Aorta (tissue), 5 donors: ENCODE data around the gene EML1. TPM values are rescaled to one million over a fixed set of nuclear protein-coding genes. Genes with fewer than 3 reads are reported as not detected.

Source experiments
- ATAC-seq: fragments of 200-7000 bp; cut with Tn5 transposase; one replicate; pipeline ENCODE4 v1.9.1; 2022; ENCODE audit warnings: moderate library complexity; ENCODE audit not compliant: low FRiP score
- DNase-seq, 2 donors: peaks; one replicate each; pipeline ENCODE4 v3.0.0-alpha.2; 2020
- H3K27ac ChIP-seq, 2 donors: one replicate each; pipeline ENCODE4 v1.5.1; 2013; ENCODE audit warnings: low read length in 2 of 2, mild to moderate bottlenecking in 2 of 2, moderate library complexity in 2 of 2, control low read depth in 1 of 2, inconsistent platforms in 1 of 2, low read depth in 1 of 2
- H3K27me3 ChIP-seq, 2 donors: one replicate each; pipeline ENCODE4 v1.6.1; 2013; ENCODE audit warnings: control low read depth in 1 of 2, low read length in 1 of 2, mild to moderate bottlenecking in 1 of 2, moderate library complexity in 1 of 2; ENCODE audit not compliant: insufficient read depth in 2 of 2, control insufficient read depth in 1 of 2
- H3K36me3 ChIP-seq, 2 donors: one replicate each; pipeline ENCODE4 v1.6.1; 2013; ENCODE audit warnings: control low read depth in 1 of 2, low read length in 1 of 2, mild to moderate bottlenecking in 1 of 2; ENCODE audit not compliant: insufficient read depth in 2 of 2, control insufficient read depth in 1 of 2
- H3K4me1 ChIP-seq, 2 donors: one replicate each; pipeline ENCODE4 v1.6.1; 2013; ENCODE audit warnings: low read length in 2 of 2, control low read depth in 1 of 2, mild to moderate bottlenecking in 1 of 2, moderate library complexity in 1 of 2; ENCODE audit not compliant: insufficient read depth in 2 of 2, control insufficient read depth in 1 of 2
- H3K4me3 ChIP-seq, 2 donors: one replicate each; pipeline ENCODE4 v1.5.1; 2013; ENCODE audit warnings: low read length in 2 of 2, control low read depth in 1 of 2, mild to moderate bottlenecking in 1 of 2
- H3K9me3 ChIP-seq: one replicate; pipeline ENCODE4 v1.6.1; 2013; ENCODE audit warnings: mild to moderate bottlenecking, low read length; ENCODE audit not compliant: control insufficient read depth
- WGBS, 2 donors: extraction: QIAGEN DNeasy Blood & Tissue Kit; methylation state at CpG; one replicate each; pipeline ENCODE4 v1.1.7; 2013; 5-methylcytosine and 5-hydroxymethylcytosine counted together
- intact Hi-C, 2 donors: fragments of 100-400 bp; cut with DNase I; formaldehyde crosslinking; loops; one replicate each; pipeline versions ENCODE4 v1.14.2 to v1.15.0; 2022
- polyA plus RNA-seq, 2 donors: library from polyadenylated mRNA; stranded (reverse); fragments of 200-250 nt; gene quantifications; one replicate each; pipeline ENCODE4 v1.2.3, GENCODE V29; 2013
- total RNA-seq, 2 donors: library from RNA; stranded (reverse); fragmentation: NEBNext Ultra II Directional; extraction: Animal tissue kit (Norgen Biotek cat#: 25700); gene quantifications; one replicate each; pipeline ENCODE4 v1.2.1, GENCODE V29; 2021
- donor health status: healthy with polysubstance abuse.
- donor health status: Bipolar disorder and iron deficiency.
- donor health status: DM: no; HTN: no; CAD: no.
- donor health status: DM: no; HTN: no; CAD: no.
- donor health status: DM: yes; HTN: yes; CAD: no.

The EML1 gene
- total and polyA plus RNA-seq, 4 donors, result 4.8 to 62.0 (median 36.6) TPM

DNA sequence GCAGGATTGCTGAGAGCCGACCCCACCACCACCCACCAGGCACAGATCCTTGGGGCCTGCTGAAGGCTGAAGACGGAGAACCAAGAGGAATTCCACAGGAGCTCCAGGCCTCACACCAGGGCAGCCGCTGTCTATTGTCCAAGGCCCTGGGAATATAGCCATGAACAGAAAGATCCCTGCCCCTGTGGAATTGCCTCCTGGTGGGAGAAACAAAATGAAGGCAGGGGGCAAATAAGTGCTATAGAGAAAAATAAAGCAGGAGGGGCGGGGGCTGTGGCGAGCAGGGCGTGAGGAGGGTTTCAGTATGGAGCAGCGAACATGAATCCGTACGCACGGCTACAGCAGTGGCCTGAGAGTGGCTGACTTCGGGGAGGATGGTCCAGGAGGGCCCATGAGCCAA is 96.1 kb downstream of the EML1 start:
- intact Hi-C loops, result loop anchor here in 1 of 2 donors (5.0 kb wide), 1 partner anchor 92 kb away; no protein-coding TSS in a partner anchor
- no peaks in the 10 kb centered on the region for H3K4me1 ChIP-seq
- 94 to 95% methylated on average over 11 of the region's 11 CpGs for WGBS, 2 donors

DNA sequence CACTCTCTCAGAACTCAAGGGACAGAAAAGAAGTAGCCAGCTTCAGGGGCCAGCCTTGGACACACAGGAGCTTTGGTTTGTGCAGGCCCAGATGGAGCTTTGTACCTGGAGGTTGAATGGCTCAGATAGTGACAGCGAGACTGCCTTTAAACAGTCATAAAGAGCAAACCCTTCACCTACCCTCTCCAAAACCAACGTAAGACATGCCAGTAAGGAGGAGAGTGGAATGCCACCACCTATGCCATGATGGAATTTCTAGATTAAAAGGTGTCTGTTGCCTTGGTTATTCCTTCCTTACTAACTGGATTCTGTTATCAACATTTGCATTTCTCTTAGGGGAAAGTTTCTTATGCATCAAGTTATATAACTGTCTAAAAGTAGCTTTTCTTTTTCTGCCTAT is 98.1 kb downstream of the EML1 start:
- WGBS, 2 donors, result 87 to 88% methylated on average over 2 of the region's 2 CpGs

More for the DNA sequence above, 96.1 kb downstream of the EML1 start:
- H3K4me3 ChIP-seq, result no peak overlapping the region
- DNase-seq, result no peak
- no peaks in the 10 kb centered on the region for H3K36me3 ChIP-seq
- no peaks in the 10 kb centered on the region for H3K9me3 ChIP-seq
- no peak overlapping the region for H3K27ac ChIP-seq
- peak; percentile 46 for ATAC-seq
- no peaks in the 10 kb centered on the region for H3K27me3 ChIP-seq

DNA sequence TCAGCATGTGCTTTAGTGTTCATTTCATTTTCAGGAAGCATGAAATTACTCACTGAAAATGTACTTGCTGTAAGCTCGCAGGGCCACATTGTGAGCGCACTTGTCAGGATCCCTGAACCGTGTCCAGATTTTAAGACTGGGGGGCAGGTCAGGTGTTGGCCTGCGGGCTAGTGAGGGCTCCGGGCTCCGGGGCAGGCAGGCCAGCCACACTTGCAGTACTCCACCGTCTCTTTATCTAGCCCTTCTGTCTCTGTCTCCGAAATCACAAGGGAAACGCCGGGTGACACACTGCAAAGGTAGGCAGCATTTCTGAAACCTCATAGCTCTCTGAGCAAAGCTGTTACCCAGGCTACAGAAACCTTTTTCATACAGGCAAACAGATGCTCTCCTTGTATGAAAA is 98.7 kb downstream of the EML1 start:
- H3K36me3 ChIP-seq, result no peaks in the 10 kb centered on the region
- WGBS, 2 donors, result 69 to 73% methylated on average over 10 of the region's 10 CpGs
- no peak for ATAC-seq
- intact Hi-C loops, result no loop called here
- H3K27ac ChIP-seq, result no peak overlapping the region
- no peaks in the 10 kb centered on the region for H3K27me3 ChIP-seq
- H3K9me3 ChIP-seq, result no peaks in the 10 kb centered on the region
- H3K4me3 ChIP-seq, result no peak overlapping the region
- H3K4me1 ChIP-seq, result no peaks in the 10 kb centered on the region
- DNase-seq, result no peak

More for the DNA sequence above, 98.1 kb downstream of the EML1 start:
- intact Hi-C loops, result no loop called here
- ATAC-seq (no peak), DNase-seq (no peak)
- H3K4me3 ChIP-seq, result no peak overlapping the region
- H3K4me1 ChIP-seq, result no peaks in the 10 kb centered on the region
- no peaks in the 10 kb centered on the region for H3K36me3 ChIP-seq
- no peaks in the 10 kb centered on the region for H3K9me3 ChIP-seq
- H3K27ac ChIP-seq, result no peak overlapping the region
- H3K27me3 ChIP-seq, result no peaks in the 10 kb centered on the region

DNA sequence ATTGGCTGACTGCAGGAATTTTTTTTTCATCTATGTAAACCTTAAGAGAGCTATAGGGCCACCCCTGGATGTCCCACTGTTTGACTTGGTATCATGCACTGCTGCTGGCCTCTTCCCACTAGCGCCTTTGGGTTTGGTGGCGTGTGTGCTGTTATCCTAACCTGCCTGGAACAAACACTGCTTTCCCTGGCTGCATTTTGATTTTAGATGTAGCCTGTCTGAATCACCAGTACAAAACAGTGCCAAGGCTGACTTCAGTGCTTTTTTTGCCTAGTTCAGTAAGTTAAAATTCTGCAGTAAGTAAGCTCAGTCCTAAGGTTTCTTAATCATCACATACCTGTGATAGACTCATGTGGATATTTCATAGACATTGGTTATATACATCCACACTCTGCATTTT is 99.2 kb downstream of the EML1 start:
- DNase-seq (no peak), ATAC-seq (peak; percentile 49)
- Histone ChIP-seq H3K27me3 (no peaks in the 10 kb centered on the region), H3K27ac (no peak overlapping the region), H3K4me1 (no peaks in the 10 kb centered on the region), H3K4me3 (no peak overlapping the region), H3K36me3 (no peaks in the 10 kb centered on the region), H3K9me3 (no peaks in the 10 kb centered on the region)
- intact Hi-C loops, result no loop called here
- 5 to 9% methylated on average over 2 of the region's 2 CpGs for WGBS, 2 donors

DNA sequence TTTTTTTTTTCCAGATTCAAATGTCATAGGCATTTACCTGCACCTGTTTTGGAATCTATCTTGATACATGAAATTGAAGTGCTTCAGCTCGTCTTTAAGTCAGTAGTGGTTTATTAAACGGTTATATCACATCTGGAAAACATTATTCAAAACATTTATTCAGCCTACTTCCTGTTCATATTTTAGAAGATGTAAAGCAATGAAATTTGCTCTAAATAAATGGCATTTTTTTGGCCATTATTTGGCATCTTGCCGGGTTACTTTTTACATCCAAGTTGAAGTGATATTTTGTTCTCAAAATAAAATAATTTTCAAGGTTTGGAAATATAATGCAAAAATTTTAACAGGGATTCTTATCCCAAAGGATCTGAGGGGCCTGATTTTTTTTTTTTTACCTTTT is 103.1 kb downstream of the EML1 start:
- ATAC-seq (no peak), DNase-seq (no peak)
- Histone ChIP-seq H3K27me3 (no peaks in the 10 kb centered on the region), H3K27ac (no peak overlapping the region), H3K36me3 (no peaks in the 10 kb centered on the region), H3K4me1 (no peaks in the 10 kb centered on the region), H3K9me3 (no peaks in the 10 kb centered on the region), H3K4me3 (no peak overlapping the region)
- WGBS, 2 donors, result 66 to 68% methylated on average over 3 of the region's 3 CpGs
- intact Hi-C loops, result no loop called here

DNA sequence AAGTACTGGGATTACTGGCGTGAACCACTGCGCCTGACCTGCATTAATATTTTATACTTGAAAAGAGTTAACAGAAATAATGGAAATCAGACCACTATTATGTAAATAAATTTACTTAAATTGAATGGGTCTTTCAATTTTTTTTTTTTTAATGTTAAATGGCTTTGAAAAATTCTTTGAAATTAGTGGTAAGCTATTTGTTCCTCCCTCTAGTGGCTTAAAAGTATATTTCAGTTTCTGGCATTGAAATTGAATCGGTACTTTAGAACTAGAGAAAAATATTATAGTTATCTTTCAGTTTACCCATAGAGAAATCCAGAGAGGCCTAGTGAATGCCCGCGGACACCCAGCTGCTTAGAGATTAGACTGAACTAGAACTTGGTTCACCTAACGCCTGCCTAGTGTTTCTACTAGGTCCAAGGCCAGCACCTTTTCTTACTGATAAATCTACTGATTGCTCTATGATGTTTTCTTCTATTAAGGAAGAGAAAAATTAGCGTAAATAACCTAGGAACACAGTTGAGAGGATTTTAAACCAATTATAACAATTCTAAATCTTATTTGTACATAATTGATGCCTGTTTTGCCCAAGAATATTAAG is 106.5 kb downstream of the EML1 start:
- DNase-seq (no peak), ATAC-seq (no peak)
- 68 to 70% methylated on average over 7 of the region's 7 CpGs for WGBS, 2 donors
- Histone ChIP-seq H3K9me3 (no peaks in the 10 kb centered on the region), H3K27me3 (no peaks in the 10 kb centered on the region), H3K27ac (no peak overlapping the region), H3K36me3 (no peaks in the 10 kb centered on the region), H3K4me1 (no peaks in the 10 kb centered on the region), H3K4me3 (no peak overlapping the region)
- intact Hi-C loops, result no loop called here

DNA sequence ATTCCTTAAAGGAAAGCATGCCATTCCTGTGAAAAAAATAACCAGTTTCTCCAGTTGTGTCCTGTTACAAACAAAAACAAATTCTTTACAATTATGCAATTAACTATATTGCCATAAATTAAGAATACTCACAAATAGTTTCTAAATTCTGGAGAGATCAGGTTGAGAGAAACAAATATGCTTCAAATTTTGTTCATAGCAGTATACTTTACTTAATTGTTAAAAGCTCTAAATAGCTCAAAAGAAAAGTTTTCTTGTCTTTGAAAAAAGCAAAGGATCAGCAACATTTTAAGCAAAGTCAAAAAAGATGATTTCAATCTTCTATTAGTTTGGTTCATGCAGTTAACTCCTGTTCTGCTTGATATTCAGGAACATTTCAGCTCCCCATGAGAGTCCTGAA is 109.7 kb downstream of the EML1 start:
- Histone ChIP-seq H3K27ac (no peak overlapping the region), H3K9me3 (no peaks in the 10 kb centered on the region), H3K36me3 (no peaks in the 10 kb centered on the region), H3K4me3 (no peak overlapping the region), H3K4me1 (no peaks in the 10 kb centered on the region), H3K27me3 (no peaks in the 10 kb centered on the region)
- intact Hi-C loops, result no loop called here
- no peak for ATAC-seq
- DNase-seq, result no peak

DNA sequence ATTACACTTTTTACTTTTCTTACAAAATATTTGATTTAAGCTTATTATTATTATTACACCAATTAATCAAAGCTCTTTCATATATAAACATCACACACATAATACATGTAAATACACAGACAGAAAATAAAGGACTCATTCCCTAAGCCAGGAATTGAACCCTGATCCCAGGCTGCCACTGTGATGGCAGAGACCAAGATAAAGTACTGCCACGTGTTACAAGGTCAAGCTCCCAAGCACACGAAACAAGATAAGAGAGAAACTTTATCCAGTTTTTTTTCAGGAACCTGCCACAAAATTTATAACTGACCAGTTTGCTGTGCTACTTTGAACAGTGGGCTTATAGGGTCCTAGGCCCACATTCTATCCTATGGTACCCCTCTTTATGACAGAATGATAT is 111.3 kb downstream of the EML1 start:
- Histone ChIP-seq H3K9me3 (no peaks in the 10 kb centered on the region), H3K4me3 (no peak overlapping the region), H3K4me1 (no peaks in the 10 kb centered on the region), H3K27me3 (no peaks in the 10 kb centered on the region), H3K27ac (no peak overlapping the region), H3K36me3 (peaks cover 0 to under 1% of the 10 kb centered on the region in 2 donors)
- ATAC-seq, result no peak
- DNase-seq, result no peak
- intact Hi-C loops, result no loop called here
- WGBS, 2 donors, result 77% methylated on average over 2 of the region's 2 CpGs

DNA sequence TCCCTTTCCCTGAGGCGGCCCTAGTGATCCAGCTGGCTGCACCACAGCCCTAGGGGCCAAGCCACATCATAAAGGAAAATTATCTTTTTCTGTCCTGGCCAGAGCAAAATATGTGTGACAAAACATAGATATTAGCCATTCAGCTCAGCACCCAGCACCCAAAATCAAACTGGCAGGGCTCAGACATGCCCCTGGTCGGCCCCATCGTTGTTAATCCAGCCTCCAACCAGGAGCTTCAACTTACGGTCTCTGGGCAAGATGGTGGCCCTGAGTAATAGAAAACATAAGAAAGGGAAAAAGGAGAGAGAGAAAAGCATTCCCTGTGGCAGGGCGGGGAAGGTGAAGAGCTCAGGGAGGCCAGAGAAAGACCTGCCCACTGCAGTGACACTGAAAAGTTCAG is 111.9 kb downstream of the EML1 start:
- ATAC-seq (no peak), DNase-seq (no peak)
- intact Hi-C loops, result no loop called here
- Histone ChIP-seq H3K27me3 (no peaks in the 10 kb centered on the region), H3K4me1 (no peaks in the 10 kb centered on the region), H3K36me3 (peaks cover 0 to 1% of the 10 kb centered on the region in 2 donors), H3K4me3 (no peak overlapping the region), H3K9me3 (no peaks in the 10 kb centered on the region), H3K27ac (no peak overlapping the region)
- WGBS, 2 donors, result 96 to 98% methylated on average over 5 of the region's 5 CpGs
